H1 (cell line): ENCODE data around the gene SFXN1. TPM values are rescaled to one million over a fixed set of nuclear protein-coding genes. Genes with fewer than 3 reads are reported as not detected.

ENCODE experiments used
- CTCF ChIA-PET: fragments of 300-600 bp; sonication (Branson Sonifier 250); formaldehyde crosslinking; loops from one replicate; lab custom pipeline; 2021; ENCODE audit not compliant: partially characterized antibody; lab: Charles Lee
- POLR2A ChIA-PET: fragments of 300-600 bp; sonication (Branson Sonifier 250); formaldehyde crosslinking; loops from one replicate; lab custom pipeline; 2021; ENCODE audit warnings: inconsistent platforms; ENCODE audit not compliant: partially characterized antibody; lab: Charles Lee
- DNase-seq, 2 experiments: peaks; one replicate each; pipeline versions ENCODE4 v3.0.0 to v3.0.0-alpha.2; 2010 to 2022; ENCODE audit warnings: low spot score in 2 of 2, low read depth in 1 of 2, mixed read lengths in 1 of 2
- FAIRE-seq: peaks from 2 replicates; lab custom pipeline; 2011; peaks lifted over from hg19 to GRCh38; lab: Jason Lieb, UNC
- H2AFZ ChIP-seq: 2 replicates; pipeline ENCODE4 v1.8.1; 2012; ENCODE audit warnings: low read length, inconsistent platforms
- H2AK5ac ChIP-seq: 2 replicates; pipeline ENCODE4 v1.6.1; 2013; ENCODE audit warnings: low read depth, low read length
- H2BK120ac ChIP-seq: replicated peaks from 2 replicates; pipeline ENCODE3; 2013; ENCODE audit warnings: low read depth, low read length, inconsistent platforms
- H2BK12ac ChIP-seq: 2 replicates; pipeline ENCODE4 v1.6.1; 2013; ENCODE audit warnings: low read depth, low read length
- H2BK15ac ChIP-seq: 2 replicates; pipeline ENCODE4 v1.6.1; 2013; ENCODE audit warnings: low read length
- H2BK20ac ChIP-seq: 2 replicates; pipeline ENCODE4 v1.6.1; 2013; ENCODE audit warnings: low read length
- H2BK5ac ChIP-seq: 2 replicates; pipeline ENCODE4 v1.6.1; 2013; ENCODE audit warnings: low read depth, low read length
- H3K14ac ChIP-seq: 2 replicates; pipeline ENCODE4 v1.6.1; 2013; ENCODE audit warnings: inconsistent platforms; ENCODE audit not compliant: insufficient read length
- H3K18ac ChIP-seq: 2 replicates; pipeline ENCODE4 v1.6.1; 2013; ENCODE audit warnings: low read length; ENCODE audit errors: extremely low read depth
- H3K23ac ChIP-seq: 2 replicates; pipeline ENCODE4 v1.6.1; 2013; ENCODE audit warnings: inconsistent platforms; ENCODE audit not compliant: insufficient read length
- H3K23me2 ChIP-seq: 2 replicates; pipeline ENCODE4 v1.6.1; 2013; ENCODE audit warnings: low read depth, low read length
- H3K27ac ChIP-seq: 2 replicates; pipeline ENCODE4 v1.6.1; 2011; ENCODE audit warnings: low read depth, low read length, inconsistent platforms
- H3K27me3 ChIP-seq, 4 experiments: replicated peaks in 1 of 4; 1 replicate in 1 of 4; 2 replicates in 3 of 4; pipeline versions ENCODE4 v1.6.1 to v1.8.1; 2011 to 2013; ENCODE audit warnings: low read length in 3 of 4, mild to moderate bottlenecking in 3 of 4, inconsistent platforms in 2 of 4, mixed read lengths in 2 of 4, moderate library complexity in 1 of 4; ENCODE audit not compliant: control insufficient read depth in 3 of 4, insufficient read depth in 3 of 4; ENCODE audit errors: extremely low read depth in 1 of 4
- H3K36me3 ChIP-seq, 4 experiments: 2 replicates each; pipeline versions ENCODE4 v1.6.1 to v1.8.1; 2011 to 2013; ENCODE audit warnings: mild to moderate bottlenecking in 4 of 4, low read length in 3 of 4, moderate library complexity in 2 of 4, control low read depth in 1 of 4, inconsistent platforms in 1 of 4; ENCODE audit not compliant: insufficient read depth in 4 of 4, control insufficient read depth in 2 of 4
- H3K4ac ChIP-seq: replicated peaks from 2 replicates; pipeline ENCODE3; 2013; ENCODE audit warnings: low read length, low read depth, mixed read lengths, inconsistent platforms; ENCODE audit not compliant: insufficient read length
- H3K4me1 ChIP-seq, 4 experiments: replicated peaks in 1 of 4; 1 replicate in 1 of 4; 2 replicates in 3 of 4; pipeline versions ENCODE4 v1.6.1 to v1.8.1; 2011 to 2013; ENCODE audit warnings: low read length in 3 of 4, inconsistent platforms in 2 of 4, mixed read lengths in 1 of 4; ENCODE audit not compliant: insufficient read depth in 4 of 4, control insufficient read depth in 3 of 4
- H3K4me2 ChIP-seq, 2 experiments: 2 replicates each; pipeline versions ENCODE4 v1.6.1 to v1.8.1; 2011 to 2013; ENCODE audit warnings: low read depth in 2 of 2, low read length in 2 of 2, control low read depth in 1 of 2, inconsistent platforms in 1 of 2, mild to moderate bottlenecking in 1 of 2; ENCODE audit not compliant: insufficient read depth in 1 of 2
- H3K4me3 ChIP-seq, 4 experiments: fragments of 200-600, 300-600 bp in 1 of 4; sonication (generic), shearing (Covaris generic), sonication (Bioruptor Twin) in 1 of 4; 2 replicates each; pipeline versions ENCODE4 v1.5.1 to v1.8.1; 2011 to 2016; ENCODE audit warnings: low read length in 4 of 4, low read depth in 3 of 4, control low read depth in 2 of 4, inconsistent platforms in 2 of 4, mild to moderate bottlenecking in 2 of 4, mixed read lengths in 1 of 4, moderate library complexity in 1 of 4; ENCODE audit not compliant: insufficient read depth in 2 of 4; ENCODE audit errors: extremely low read depth in 1 of 4
- H3K56ac ChIP-seq: replicated peaks from 2 replicates; pipeline ENCODE3; 2013; ENCODE audit warnings: low read depth, mild to moderate bottlenecking, mixed read lengths, low read length, inconsistent platforms; ENCODE audit not compliant: insufficient read length
- H3K79me1 ChIP-seq: 2 replicates; pipeline ENCODE4 v1.6.1; 2013; ENCODE audit warnings: low read depth, low read length, control low read depth
- H3K79me2 ChIP-seq, 2 experiments: 2 replicates each; pipeline versions ENCODE4 v1.6.1 to v1.8.1; 2012 to 2013; ENCODE audit warnings: low read length in 2 of 2, mild to moderate bottlenecking in 2 of 2, inconsistent platforms in 1 of 2; ENCODE audit not compliant: insufficient read depth in 2 of 2, control insufficient read depth in 1 of 2
- H3K9ac ChIP-seq, 4 experiments: replicated peaks in 1 of 4; 1 replicate in 1 of 4; 2 replicates in 3 of 4; pipeline versions ENCODE4 v1.6.1 to v1.8.1; 2011 to 2013; ENCODE audit warnings: low read depth in 3 of 4, low read length in 3 of 4, control low read depth in 2 of 4, mild to moderate bottlenecking in 2 of 4, moderate library complexity in 2 of 4, inconsistent platforms in 1 of 4; ENCODE audit errors: extremely low read depth in 1 of 4
- H3K9me3 ChIP-seq, 2 experiments: 2 replicates each; pipeline versions ENCODE4 v1.6.1 to v1.8.1; 2012 to 2013; ENCODE audit warnings: mild to moderate bottlenecking in 2 of 2, moderate library complexity in 2 of 2, control low read depth in 1 of 2, inconsistent platforms in 1 of 2, low read depth in 1 of 2, low read length in 1 of 2, mixed read lengths in 1 of 2; ENCODE audit not compliant: insufficient read depth in 2 of 2
- H4K20me1 ChIP-seq, 2 experiments: replicated peaks in 1 of 2; 2 replicates each; pipeline versions ENCODE3 to v1.8.1; 2011 to 2013; ENCODE audit warnings: inconsistent platforms in 2 of 2, low read length in 2 of 2, mild to moderate bottlenecking in 1 of 2; ENCODE audit not compliant: insufficient read depth in 2 of 2, control insufficient read depth in 1 of 2
- H4K5ac ChIP-seq: 2 replicates; pipeline ENCODE4 v1.6.1; 2013; ENCODE audit warnings: low read length, low read depth, mixed read lengths, inconsistent platforms; ENCODE audit not compliant: insufficient read length
- H4K8ac ChIP-seq: 2 replicates; pipeline ENCODE4 v1.8.0; 2013; ENCODE audit warnings: mild to moderate bottlenecking, moderate library complexity, low read length, inconsistent platforms; ENCODE audit not compliant: insufficient read depth; ENCODE audit errors: extremely low read depth
- H4K91ac ChIP-seq: replicated peaks from 2 replicates; pipeline ENCODE3; 2013; ENCODE audit warnings: low read length, mixed read lengths, inconsistent platforms; ENCODE audit not compliant: insufficient read length
- CTBP2 ChIP-seq: IDR thresholded peaks from 2 replicates; pipeline ENCODE4 v1.7.0; 2011; ENCODE audit warnings: borderline replicate concordance, mild to moderate bottlenecking, moderate library complexity, mixed read lengths, low read length; ENCODE audit not compliant: insufficient read depth, insufficient read length
- CTCF ChIP-seq, 3 experiments: IDR thresholded peaks; 1 replicate in 2 of 3; 2 replicates in 1 of 3; pipeline versions ENCODE4 v1.5.1 to v1.6.1; 2011; ENCODE audit warnings: low read length in 3 of 3, mild to moderate bottlenecking in 3 of 3, inconsistent platforms in 2 of 3, low read depth in 1 of 3, moderate library complexity in 1 of 3; ENCODE audit not compliant: insufficient read depth in 1 of 3; ENCODE audit errors: control extremely low read depth in 1 of 3
- KDM1A ChIP-seq: fragments of 200-600, 300-600 bp; sonication (generic); IDR thresholded peaks from 2 replicates; pipeline ENCODE4 v1.7.1; 2016; ENCODE audit warnings: mild to moderate bottlenecking, low read length, borderline replicate concordance
- NANOG ChIP-seq: IDR thresholded peaks from 2 replicates; pipeline ENCODE4 v1.6.1; 2011; ENCODE audit warnings: low read length, low read depth, mild to moderate bottlenecking, inconsistent platforms; ENCODE audit not compliant: insufficient read depth, poor library complexity, severe bottlenecking
- SP2 ChIP-seq: IDR thresholded peaks from 2 replicates; pipeline ENCODE4 v1.6.1; 2012; ENCODE audit warnings: mild to moderate bottlenecking, low read length, inconsistent platforms
- TEAD4 ChIP-seq: IDR thresholded peaks from 2 replicates; pipeline ENCODE4 v1.6.1; 2012; ENCODE audit warnings: low read depth, low read length, inconsistent platforms, mixed read lengths
- WGBS, 2 experiments: shearing (Covaris generic) in 1 of 2; methylation state at CpG; one replicate each; pipeline versions ENCODE4 v1.1.6 to v1.1.7; 2013 to 2015; ENCODE audit warnings: low lambda C conversion rate in 2 of 2, mixed read lengths in 2 of 2, inconsistent platforms in 1 of 2, low coverage in 1 of 2, missing lambda C conversion rate in 1 of 2; ENCODE audit not compliant: insufficient replicate concordance in 2 of 2, insufficient coverage in 1 of 2, insufficient read length in 1 of 2; ENCODE audit errors: extremely low coverage in 1 of 2, missing lambda C conversion rate in 1 of 2; 5-methylcytosine and 5-hydroxymethylcytosine counted together
- polyA plus RNA-seq, 7 experiments: library from polyadenylated mRNA; depleted of rRNA in 3 of 7; stranded (reverse) in 5 of 7; unstranded in 2 of 7; fragments of >200 nt in 5 of 7; fragments of 200-250 nt in 2 of 7; gene quantifications; 1 replicate in 5 of 7; 2 replicates in 1 of 7; 4 replicates in 1 of 7; pipeline versions ENCODE4 v1.2.1 to v1.2.3, GENCODE V29; 2011 to 2013; ENCODE audit warnings: missing spikeins in 2 of 7, mixed read lengths in 2 of 7
- total RNA-seq: library from RNA; stranded (reverse); fragmentation: NEBNext Ultra II Directional; extraction: Animal tissue kit (Norgen Biotek cat#: 25700); gene quantifications from 2 replicates; pipeline ENCODE4 v1.2.1, GENCODE V29; 2021

The SFXN1 gene
- total and polyA plus RNA-seq, 2 of the 8 experiments (the other 6 are each of a cell fraction or from before 2014, with no cell fraction given) = 72.7 to 97.6 TPM

- Histone ChIP-seq H3K9me3 (no peaks in the 10 kb centered on the region), H2BK15ac (no peak overlapping the region), H2BK20ac (no peak overlapping the region), H3K36me3 (no peaks in the 10 kb centered on the region), H3K9ac (no peak overlapping the region), H2BK5ac (no peak overlapping the region), H3K79me1 (no peaks in the 10 kb centered on the region), H2AK5ac (no peak overlapping the region), H4K5ac (no peak overlapping the region), H2BK12ac (no peak overlapping the region), H3K4me2 (no peak overlapping the region), H4K20me1 (no peaks in the 10 kb centered on the region), H2BK120ac (no peak overlapping the region), H3K23me2 (no peaks in the 10 kb centered on the region), H3K27ac (no peak overlapping the region), H3K14ac (no peak overlapping the region), H3K27me3 (no peaks in the 10 kb centered on the region), H3K4ac (no peak overlapping the region), H2AFZ (0 out of 2 replicates have a peak overlapping the region, but pooled peaks have one; percentile 45), H4K8ac (no peak overlapping the region), H3K4me3 (no peak overlapping the region), H3K79me2 (no peaks in the 10 kb centered on the region), H3K18ac (no peak overlapping the region), H3K4me1 (no peaks in the 10 kb centered on the region; a peak in 1 of 7 replicates), H4K91ac (no peak overlapping the region), H3K56ac (no peak overlapping the region), H3K23ac (no peak overlapping the region)
- no peak for FAIRE-seq
- CTCF ChIA-PET = interaction anchor here (1.1 to 1.5 kb wide), 2 partner anchors 24 to 517 kb away, joined by 3 read pairs; partner anchors contain the start of gene DRD1
- 84% methylated on average over 11 of the region's 11 CpGs; no CpG with 5 or more reads in 1 of the 2 experiments for WGBS, 2 experiments
- TF ChIP-seq NANOG (no peak), SP2 (no peak), CTBP2 (no peak), TEAD4 (no peak), KDM1A (no peak), CTCF (IDR thresholded peaks at IDR 0.05; ENCODE audit: control extremely low read depth in 1 of 3, insufficient read depth in 1 of 3, low read depth in 1 of 3, low read length in 3 of 3) (no peak)
- DNase-seq = no peak
- POLR2A ChIA-PET = interaction anchor here (2.6 kb wide), 1 partner anchor 12 kb away, joined by 7 read pairs; no protein-coding TSS in a partner anchor
Observed at GRCh38 chr5:175467983-175468690, 10.2 kb upstream of the SFXN1 start.
